HL-60 (cell line): ENCODE measurements around the gene H1-8.

Experiments
- CTCF ChIP-seq: IDR thresholded peaks from one replicate; pipeline ENCODE4 v1.5.1; 2011; ENCODE audit warnings: low read length, control low read depth, inconsistent platforms; ENCODE audit not compliant: insufficient read depth
- SPI1 ChIP-seq: IDR thresholded peaks from 2 replicates; pipeline ENCODE4 v1.6.1; 2012; ENCODE audit warnings: low read depth, mild to moderate bottlenecking, borderline replicate concordance

GRCh38 chr3:129529436-129530210, 13.4 kb upstream of the H1-8 start:
- TF ChIP-seq SPI1 (no peak), CTCF (no peak)
